ENCODE measurements around the gene SYNJ2.
"Not testable (repeated sequence)": the region's sequence is repeated elsewhere in the genome, so short reads cannot be mapped to it uniquely, and the experiment has no call there.

- not testable (repeated sequence) for TF ChIP-seq HOXA7 (CRISPR knock-in tag; IDR thresholded peaks at IDR 0.05); BHLHE40 (IDR thresholded peaks at IDR 0.05; ENCODE audit: low read depth, low read length); CTCF (IDR thresholded peaks at IDR 0.05); PBX3 (IDR thresholded peaks at IDR 0.05); USF2 (IDR thresholded peaks at IDR 0.05); ZC3H11A (IDR thresholded peaks at IDR 0.05); TFCP2L1 (CRISPR knock-in tag; IDR thresholded peaks at IDR 0.05); NR3C1 (IDR thresholded peaks at IDR 0.05); POLR2A (IDR thresholded peaks at IDR 0.05; ENCODE audit: low read length); RNF2 (IDR thresholded peaks at IDR 0.05; ENCODE audit: borderline replicate concordance, low read depth)
Observed at GRCh38 chr6:157940375-157941036, 41.2 kb upstream of the SYNJ2 start.
